Panc1 (cell line): ENCODE data around the gene TBC1D24.

Source experiments
- CTCF ChIP-seq: fragments of 450-650 bp; IDR thresholded peaks from 2 replicates; pipeline ENCODE4 v1.5.1; 2017; ENCODE audit warnings: mild to moderate bottlenecking
- POLR2AphosphoS5 ChIP-seq: IDR thresholded peaks from 2 replicates; pipeline ENCODE4 v1.6.1; 2012; ENCODE audit warnings: mild to moderate bottlenecking, low read depth, low read length, moderate library complexity
- REST ChIP-seq, 2 experiments: IDR thresholded peaks; 2 replicates each; pipeline ENCODE4 v1.6.1; 2011 to 2012; ENCODE audit warnings: low read depth in 2 of 2, control low read depth in 1 of 2, low read length in 1 of 2, mild to moderate bottlenecking in 1 of 2, moderate library complexity in 1 of 2; ENCODE audit not compliant: insufficient read depth in 1 of 2
- SIN3A ChIP-seq: IDR thresholded peaks from 2 replicates; pipeline ENCODE4 v1.6.1; 2012; ENCODE audit warnings: low read depth, mild to moderate bottlenecking, low read length, moderate library complexity, borderline replicate concordance; ENCODE audit not compliant: insufficient read depth

- TF ChIP-seq REST (IDR thresholded peaks at IDR 0.05; ENCODE audit: insufficient read depth in 1 of 2, low read depth in 2 of 2, low read length in 1 of 2) (no peak), CTCF (no peak), POLR2AphosphoS5 (no peak), SIN3A (no peak)
These were observed 25.0 kb downstream of the TBC1D24 start for GRCh38 chr16:2499890-2500429.
